Lung (tissue), 12 donors: Measurements from ENCODE around the gene SNX30. TPM values are rescaled to one million over a fixed set of nuclear protein-coding genes. Genes with fewer than 3 reads are reported as not detected.

Experiments
- ATAC-seq: fragments of 200-7000 bp; cut with Tn5 transposase; one replicate; pipeline ENCODE4 v1.9.1; 2020; ENCODE audit warnings: moderate number of reproducible peaks; ENCODE audit not compliant: insufficient read depth, low FRiP score
- DNase-seq, 3 donors: peaks; one replicate each; pipeline ENCODE4 v3.0.0-alpha.2; 2013 to 2017
- H3K27ac ChIP-seq, 2 donors: one replicate each; pipeline ENCODE4 v1.5.1; 2013; ENCODE audit warnings: mild to moderate bottlenecking in 2 of 2, moderate library complexity in 2 of 2, control low read depth in 1 of 2, inconsistent platforms in 1 of 2, low read depth in 1 of 2, low read length in 1 of 2
- H3K27me3 ChIP-seq, 3 donors: one replicate each; pipeline ENCODE4 v1.5.1; 2013; ENCODE audit warnings: low read length in 2 of 3; ENCODE audit not compliant: control insufficient read depth in 3 of 3, insufficient read depth in 3 of 3
- H3K36me3 ChIP-seq, 4 donors: one replicate each; pipeline ENCODE4 v1.5.1; 2013; ENCODE audit warnings: low read length in 4 of 4, mild to moderate bottlenecking in 1 of 4, moderate library complexity in 1 of 4; ENCODE audit not compliant: control insufficient read depth in 4 of 4, insufficient read depth in 4 of 4
- H3K4me1 ChIP-seq, 5 donors: one replicate each; pipeline ENCODE4 v1.5.1; 2013; ENCODE audit warnings: low read length in 5 of 5, mild to moderate bottlenecking in 2 of 5, moderate library complexity in 1 of 5; ENCODE audit not compliant: control insufficient read depth in 5 of 5, insufficient read depth in 5 of 5
- H3K4me3 ChIP-seq: one replicate; pipeline ENCODE4 v1.5.1; 2013; ENCODE audit warnings: mild to moderate bottlenecking, control low read depth, moderate library complexity
- H3K9ac ChIP-seq, 2 donors: one replicate each; pipeline ENCODE4 v1.5.1; 2013; ENCODE audit warnings: low read length in 2 of 2, control low read depth in 1 of 2; ENCODE audit not compliant: insufficient read depth in 1 of 2
- H3K9me3 ChIP-seq, 4 donors: one replicate each; pipeline ENCODE4 v1.5.1; 2013; ENCODE audit warnings: low read length in 3 of 4, mild to moderate bottlenecking in 1 of 4, moderate library complexity in 1 of 4; ENCODE audit not compliant: control insufficient read depth in 4 of 4, insufficient read depth in 3 of 4
- CTCF ChIP-seq: IDR thresholded peaks from 2 replicates; pipeline ENCODE4 v1.5.1; 2012; ENCODE audit warnings: mild to moderate bottlenecking; ENCODE audit errors: control extremely low read depth, extremely low read depth
- WGBS, 2 donors: extraction: QIAGEN DNeasy Blood & Tissue Kit; methylation state at CpG; one replicate each; pipeline ENCODE4 v1.1.7; 2013; 5-methylcytosine and 5-hydroxymethylcytosine counted together
- polyA plus RNA-seq, 2 donors: library from polyadenylated mRNA; stranded (reverse); fragments of 200-250 nt; gene quantifications; one replicate each; pipeline ENCODE4 v1.2.1, GENCODE V29; 2013
- total RNA-seq, 2 donors: library from RNA; depleted of rRNA in 1 of 2; stranded (reverse); fragments of >200 nt in 1 of 2; gene quantifications; one replicate each; pipeline ENCODE4 v1.2.1, GENCODE V29; 2014 to 2021
- donor health status: control.
- donor health status: control.
- donor health status: Bipolar disorder and iron deficiency.
- donor health status: healthy.
- donor health status: DM: yes; HTN: yes; CAD: no.

SNX30 gene
- total and polyA plus RNA-seq, 4 donors, result 13.7 to 63.1 (median 35.8) TPM

- Histone ChIP-seq H3K9me3 (no peaks in the 10 kb centered on the region), H3K9ac (no peak overlapping the region), H3K27me3 (no peaks in the 10 kb centered on the region), H3K36me3 (peaks cover 0 to 5% (median 0%) of the 10 kb centered on the region in 4 donors), H3K27ac (no peak overlapping the region), H3K4me3 (no peak overlapping the region), H3K4me1 (peaks cover 0 to 15% (median 8%) of the 10 kb centered on the region in 5 donors)
- no peak for DNase-seq
- WGBS, 2 donors, result 41 to 44% methylated on average over 2 of the region's 2 CpGs
- ATAC-seq, result no peak
- no peak for TF ChIP-seq CTCF
Observed at GRCh38 chr9:112772215-112772509, 21.6 kb downstream of the SNX30 start.

GRCh38 chr9:112772551-112772950, 22.0 kb downstream of the SNX30 start:
- no peaks in the 10 kb centered on the region for H3K27me3 ChIP-seq
- ATAC-seq, result no peak
- WGBS, 2 donors, result 64 to 78% methylated on average over 4 of the region's 4 CpGs
- H3K9ac ChIP-seq, result no peak overlapping the region
- no peak overlapping the region for H3K27ac ChIP-seq
- no peak for DNase-seq
- H3K4me3 ChIP-seq, result no peak overlapping the region
- no peaks in the 10 kb centered on the region for H3K9me3 ChIP-seq
- H3K4me1 ChIP-seq, result peaks cover 0 to 15% (median 8%) of the 10 kb centered on the region in 5 donors
- TF ChIP-seq CTCF, result no peak
- H3K36me3 ChIP-seq, result peaks cover 0 to 5% (median 0%) of the 10 kb centered on the region in 4 donors

GRCh38 chr9:112774006-112774996, 23.7 kb downstream of the SNX30 start:
- DNase-seq (no peak), ATAC-seq (no peak)
- WGBS, 2 donors, result 79 to 84% methylated on average over 8 to 9 of the region's 9 CpGs

More at GRCh38 chr9:112774006-112774996, 23.7 kb downstream of the SNX30 start:
- Histone ChIP-seq H3K36me3 (peaks cover 0 to 2% (median 0%) of the 10 kb centered on the region in 4 donors), H3K4me3 (no peak overlapping the region), H3K4me1 (peaks cover 0 to 10% (median 8%) of the 10 kb centered on the region in 5 donors), H3K9me3 (no peaks in the 10 kb centered on the region), H3K27ac (no peak overlapping the region), H3K27me3 (no peaks in the 10 kb centered on the region), H3K9ac (no peak overlapping the region)
- no peak for TF ChIP-seq CTCF
